OCI-LY3 (cell line): ENCODE data around the gene HEG1.

Experiments used
- EZH2phosphoT487 ChIP-seq: fragments of 200-600 bp; shearing (Covaris generic); IDR thresholded peaks from 2 replicates; pipeline ENCODE4 v1.6.1; 2018; ENCODE audit warnings: antibody characterized with exemption, mixed run types, low read depth
- TF ChIP-seq, protein P1 (sequence below): fragments of 200-600, 300-600 bp; sonication (generic); IDR thresholded peaks from 2 replicates; pipeline ENCODE4 v1.5.1; 2014; ENCODE audit warnings: antibody characterized with exemption, low read length, low read depth

DNA sequence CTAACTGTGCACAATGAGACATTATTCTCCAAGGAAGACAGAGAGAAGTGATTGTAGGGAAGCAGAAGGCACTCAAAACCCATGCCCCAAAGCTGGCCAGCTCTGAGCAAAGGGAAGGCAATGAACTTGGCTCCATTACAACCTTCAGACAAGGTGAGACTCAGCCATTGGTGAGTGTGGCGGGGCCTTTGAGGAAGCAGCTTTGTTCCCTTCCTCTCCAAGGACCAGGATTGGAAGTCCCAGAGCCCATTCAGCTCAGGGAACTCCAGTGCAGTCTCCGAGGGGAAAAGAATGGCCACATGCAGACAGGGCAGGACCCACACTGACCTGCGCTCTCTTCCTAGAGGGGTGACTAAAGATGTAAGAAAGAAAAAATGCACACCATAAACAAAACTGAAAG lies 23.1 kb downstream of the HEG1 start:
- TF ChIP-seq, protein P1, sequence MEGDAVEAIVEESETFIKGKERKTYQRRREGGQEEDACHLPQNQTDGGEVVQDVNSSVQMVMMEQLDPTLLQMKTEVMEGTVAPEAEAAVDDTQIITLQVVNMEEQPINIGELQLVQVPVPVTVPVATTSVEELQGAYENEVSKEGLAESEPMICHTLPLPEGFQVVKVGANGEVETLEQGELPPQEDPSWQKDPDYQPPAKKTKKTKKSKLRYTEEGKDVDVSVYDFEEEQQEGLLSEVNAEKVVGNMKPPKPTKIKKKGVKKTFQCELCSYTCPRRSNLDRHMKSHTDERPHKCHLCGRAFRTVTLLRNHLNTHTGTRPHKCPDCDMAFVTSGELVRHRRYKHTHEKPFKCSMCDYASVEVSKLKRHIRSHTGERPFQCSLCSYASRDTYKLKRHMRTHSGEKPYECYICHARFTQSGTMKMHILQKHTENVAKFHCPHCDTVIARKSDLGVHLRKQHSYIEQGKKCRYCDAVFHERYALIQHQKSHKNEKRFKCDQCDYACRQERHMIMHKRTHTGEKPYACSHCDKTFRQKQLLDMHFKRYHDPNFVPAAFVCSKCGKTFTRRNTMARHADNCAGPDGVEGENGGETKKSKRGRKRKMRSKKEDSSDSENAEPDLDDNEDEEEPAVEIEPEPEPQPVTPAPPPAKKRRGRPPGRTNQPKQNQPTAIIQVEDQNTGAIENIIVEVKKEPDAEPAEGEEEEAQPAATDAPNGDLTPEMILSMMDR: no peak
- TF ChIP-seq EZH2phosphoT487: no peak
